ENCODE data around the gene PPDPF.
A peak's percentile ranks its signal among the peaks of the same experiment; 100 is the strongest.

The PPDPF gene

GRCh38 chr20:63519668-63520503 lies 679 bp upstream of the PPDPF start:
- H3K27ac Mint-ChIP-seq: no peak overlapping the region
- H3K36me3 Mint-ChIP-seq: peaks cover 2% of the 10 kb centered on the region
- H3K27me3 Mint-ChIP-seq: no peaks in the 10 kb centered on the region
- peaks cover 14% of the 10 kb centered on the region for H3K4me1 Mint-ChIP-seq (ENCODE audit: low read depth)
- no peaks in the 10 kb centered on the region for H3K9me3 Mint-ChIP-seq (ENCODE audit: low read depth)
- H3K4me3 Mint-ChIP-seq: peak overlapping the region; percentile 69

DNA sequence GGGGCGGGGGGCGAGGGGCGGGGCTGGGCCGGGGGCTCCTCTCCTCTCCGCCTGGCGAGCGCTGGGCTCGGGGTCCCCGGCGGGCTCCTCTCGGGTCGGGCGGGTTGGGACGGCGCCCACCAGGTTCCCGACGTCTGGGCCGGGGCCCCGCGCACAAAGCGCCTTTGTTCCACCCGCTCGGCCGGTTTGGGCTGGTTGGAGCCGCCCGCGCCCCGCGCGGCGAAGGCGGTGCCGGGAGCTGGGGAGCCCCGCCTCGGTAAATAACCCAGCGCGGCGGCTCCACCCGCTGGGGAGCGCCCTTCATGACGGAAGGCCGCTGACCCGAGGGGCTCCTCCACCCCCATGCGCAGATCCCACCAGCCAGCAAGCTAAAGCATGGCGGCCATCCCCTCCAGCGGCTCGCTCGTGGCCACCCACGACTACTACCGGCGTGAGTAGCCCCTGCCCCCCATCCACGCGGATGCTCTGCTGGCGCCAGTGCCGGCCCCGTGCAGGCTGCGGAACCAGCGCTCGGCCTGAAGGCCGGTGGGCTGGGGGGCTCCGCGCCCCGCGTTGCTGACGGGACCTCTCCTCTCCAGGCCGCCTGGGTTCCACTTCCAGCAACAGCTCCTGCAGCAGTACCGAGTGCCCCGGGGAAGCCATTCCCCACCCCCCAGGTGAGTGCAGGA lies 503 bp downstream of the PPDPF start:
- Mint-ChIP-seq H3K27ac (no peak overlapping the region), H3K4me3 (peak overlapping the region; percentile 84), H3K36me3 (peaks cover 2% of the 10 kb centered on the region), H3K4me1 (ENCODE audit: low read depth) (peaks cover 14% of the 10 kb centered on the region), H3K27me3 (no peaks in the 10 kb centered on the region), H3K9me3 (ENCODE audit: low read depth) (no peaks in the 10 kb centered on the region)

DNA sequence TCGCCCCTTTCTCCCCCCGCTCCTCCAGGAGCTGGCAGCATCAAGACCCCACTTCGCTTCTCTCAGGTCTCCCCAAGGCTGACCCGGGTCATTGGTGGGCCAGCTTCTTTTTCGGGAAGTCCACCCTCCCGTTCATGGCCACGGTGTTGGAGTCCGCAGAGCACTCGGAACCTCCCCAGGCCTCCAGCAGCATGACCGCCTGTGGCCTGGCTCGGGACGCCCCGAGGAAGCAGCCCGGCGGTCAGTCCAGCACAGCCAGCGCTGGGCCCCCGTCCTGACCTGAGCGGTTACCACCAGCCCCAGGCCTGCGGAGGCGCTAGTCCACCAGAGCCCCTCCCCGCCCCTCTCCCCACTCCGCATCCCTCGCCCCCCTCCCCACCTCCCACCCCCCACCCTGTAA lies 1.0 kb downstream of the PPDPF start:
- H3K27ac Mint-ChIP-seq: no peak overlapping the region

DNA sequence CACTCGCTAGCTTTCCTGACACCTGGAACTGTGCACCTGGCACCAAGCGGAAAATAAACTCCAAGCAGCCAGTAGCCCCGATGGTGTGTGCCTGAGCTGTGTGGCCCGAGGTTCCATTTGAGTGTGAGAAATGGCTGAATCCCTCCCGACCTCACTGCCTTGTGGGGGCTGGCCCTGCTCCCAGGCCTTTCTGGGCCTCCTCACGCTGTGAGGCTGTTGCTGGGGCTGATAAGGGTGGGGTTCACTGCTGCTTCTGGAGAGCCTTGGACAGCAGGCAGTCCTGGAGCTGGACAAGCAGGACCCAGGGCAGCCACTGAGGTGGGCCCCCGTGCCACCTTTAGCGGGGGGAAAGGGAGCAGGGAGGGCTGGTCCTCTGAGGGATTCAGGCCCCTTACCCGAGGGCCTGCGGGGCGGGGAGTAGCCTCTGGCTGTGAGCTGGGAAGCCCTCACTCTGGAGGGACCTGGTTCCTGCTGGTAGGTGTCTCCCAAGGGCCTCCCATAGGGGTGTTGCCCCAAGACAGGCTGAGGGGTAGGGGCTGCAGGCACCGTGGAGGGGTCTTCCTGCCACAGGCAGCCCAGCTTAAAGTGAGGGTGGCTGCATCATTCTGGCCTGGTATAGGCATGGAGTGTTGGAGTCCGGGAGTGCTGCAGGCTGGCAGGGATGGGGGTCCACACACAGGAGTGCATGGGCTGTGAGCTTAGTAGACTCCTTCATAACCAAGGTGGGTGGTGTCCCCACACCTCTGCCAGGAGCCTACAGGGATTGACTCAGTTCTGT lies 1.7 kb downstream of the PPDPF start:
- Mint-ChIP-seq H3K4me1 (ENCODE audit: low read depth) (peaks cover 14% of the 10 kb centered on the region), H3K4me3 (peak overlapping the region; percentile 69), H3K27me3 (no peaks in the 10 kb centered on the region), H3K36me3 (peaks cover 2% of the 10 kb centered on the region), H3K27ac (peak overlapping the region; percentile 72), H3K9me3 (ENCODE audit: low read depth) (no peaks in the 10 kb centered on the region)

More for the DNA sequence above, 1.0 kb downstream of the PPDPF start:
- Mint-ChIP-seq H3K27me3 (no peaks in the 10 kb centered on the region), H3K4me1 (ENCODE audit: low read depth) (peaks cover 14% of the 10 kb centered on the region), H3K9me3 (ENCODE audit: low read depth) (no peaks in the 10 kb centered on the region), H3K4me3 (peak overlapping the region; percentile 84), H3K36me3 (peaks cover 2% of the 10 kb centered on the region)

- Mint-ChIP-seq H3K27ac (no peak overlapping the region), H3K4me1 (ENCODE audit: low read depth) (peaks cover 15% of the 10 kb centered on the region), H3K4me3 (peak overlapping the region; percentile 20)
These were observed 2.5 kb downstream of the PPDPF start for GRCh38 chr20:63522981-63523611.

GRCh38 chr20:63525185-63525584 lies 4.6 kb downstream of the PPDPF start:
- Mint-ChIP-seq H3K36me3 (peaks cover 2% of the 10 kb centered on the region), H3K27me3 (no peaks in the 10 kb centered on the region), H3K9me3 (ENCODE audit: low read depth) (no peaks in the 10 kb centered on the region), H3K4me1 (ENCODE audit: low read depth) (peaks cover 13% of the 10 kb centered on the region), H3K4me3 (no peak overlapping the region), H3K27ac (no peak overlapping the region)

More at GRCh38 chr20:63522981-63523611, 2.5 kb downstream of the PPDPF start:
- Mint-ChIP-seq H3K9me3 (ENCODE audit: low read depth) (no peaks in the 10 kb centered on the region), H3K27me3 (no peaks in the 10 kb centered on the region), H3K36me3 (peaks cover 2% of the 10 kb centered on the region)

- Mint-ChIP-seq H3K27ac (no peak overlapping the region), H3K4me1 (ENCODE audit: low read depth) (peaks cover 13% of the 10 kb centered on the region), H3K36me3 (peaks cover 2% of the 10 kb centered on the region), H3K27me3 (no peaks in the 10 kb centered on the region), H3K9me3 (ENCODE audit: low read depth) (no peaks in the 10 kb centered on the region), H3K4me3 (no peak overlapping the region)
These were observed 5.4 kb downstream of the PPDPF start for GRCh38 chr20:63525971-63526370.

DNA sequence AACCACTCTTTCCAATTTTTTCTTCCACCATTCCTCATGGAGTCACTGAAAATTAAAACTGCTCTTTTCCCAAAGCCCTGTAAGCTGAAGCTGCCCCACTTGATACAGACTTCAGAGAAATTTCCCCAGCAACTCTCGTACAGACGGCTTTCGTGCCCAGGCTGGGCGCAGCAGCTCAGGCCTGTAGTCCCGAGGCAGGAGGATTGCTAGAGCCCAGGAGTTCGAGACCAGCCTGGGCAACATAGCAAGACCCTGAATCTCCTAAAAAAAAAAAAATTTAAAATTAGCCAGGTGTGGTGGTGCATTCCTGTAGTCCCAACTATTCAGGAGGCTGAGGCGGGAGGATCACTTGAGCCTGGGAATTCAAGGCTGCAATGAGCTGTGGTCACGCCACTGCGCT lies 6.6 kb downstream of the PPDPF start:
- no peaks in the 10 kb centered on the region for H3K27me3 Mint-ChIP-seq
- peaks cover 11% of the 10 kb centered on the region for H3K4me1 Mint-ChIP-seq (ENCODE audit: low read depth)
- H3K36me3 Mint-ChIP-seq: peaks cover 2% of the 10 kb centered on the region
- no peaks in the 10 kb centered on the region for H3K9me3 Mint-ChIP-seq (ENCODE audit: low read depth)
- H3K4me3 Mint-ChIP-seq: no peak overlapping the region
- no peak overlapping the region for H3K27ac Mint-ChIP-seq

- Mint-ChIP-seq H3K9me3 (ENCODE audit: low read depth) (no peaks in the 10 kb centered on the region), H3K36me3 (no peaks in the 10 kb centered on the region), H3K4me3 (no peak overlapping the region), H3K27ac (no peak overlapping the region), H3K4me1 (ENCODE audit: low read depth) (peaks cover 4% of the 10 kb centered on the region), H3K27me3 (no peaks in the 10 kb centered on the region)
These were observed 8.8 kb downstream of the PPDPF start for GRCh38 chr20:63529180-63529860.

GRCh38 chr20:63529861-63530787 lies 9.6 kb downstream of the PPDPF start:
- no peak overlapping the region for H3K4me3 Mint-ChIP-seq

GRCh38 chr20:63530788-63531160 lies 10.2 kb downstream of the PPDPF start:
- Mint-ChIP-seq H3K4me1 (ENCODE audit: low read depth) (peaks cover 1% of the 10 kb centered on the region), H3K4me3 (no peak overlapping the region), H3K36me3 (no peaks in the 10 kb centered on the region), H3K27ac (no peak overlapping the region), H3K27me3 (no peaks in the 10 kb centered on the region), H3K9me3 (ENCODE audit: low read depth) (no peaks in the 10 kb centered on the region)

More at GRCh38 chr20:63529861-63530787, 9.6 kb downstream of the PPDPF start:
- Mint-ChIP-seq H3K27me3 (no peaks in the 10 kb centered on the region), H3K36me3 (no peaks in the 10 kb centered on the region), H3K4me1 (ENCODE audit: low read depth) (peaks cover 1% of the 10 kb centered on the region), H3K9me3 (ENCODE audit: low read depth) (no peaks in the 10 kb centered on the region), H3K27ac (no peak overlapping the region)

DNA sequence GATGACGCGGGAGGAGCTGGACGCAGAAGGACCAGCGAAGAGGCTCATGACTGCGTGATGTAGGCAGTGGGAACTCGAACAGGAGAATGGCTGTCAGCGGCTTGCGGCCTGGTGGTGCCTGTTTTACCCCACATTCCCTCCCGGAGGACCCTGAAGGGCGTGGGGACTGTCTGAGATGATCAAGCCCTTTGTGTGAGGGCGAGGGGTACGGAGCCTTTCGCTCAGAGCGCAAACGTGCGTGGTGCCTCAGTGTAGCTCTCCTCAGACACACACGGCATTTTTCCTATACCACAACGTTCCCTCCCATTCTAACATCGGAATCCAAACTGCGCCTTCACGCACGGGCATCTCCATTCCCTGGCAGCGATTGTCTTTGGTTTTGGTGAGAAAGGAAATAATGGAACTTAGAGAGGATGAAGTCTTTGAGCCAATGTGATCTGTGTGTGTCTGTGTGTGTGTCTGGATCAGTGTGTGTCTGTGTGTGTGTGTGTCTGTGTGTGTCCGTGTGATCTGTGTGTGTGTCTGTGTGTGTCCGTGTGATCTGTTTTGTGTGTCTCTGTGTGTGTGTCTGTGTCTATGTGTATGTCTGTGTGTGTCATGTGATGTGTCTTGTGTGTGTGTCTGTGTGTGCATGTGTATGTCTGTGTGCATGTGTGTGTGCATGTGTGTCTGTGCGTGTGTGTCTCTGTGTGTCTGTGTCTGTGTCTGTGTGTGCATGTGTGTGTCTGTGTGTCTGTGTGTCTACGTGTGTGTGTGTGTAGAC lies 11.3 kb downstream of the PPDPF start:
- H3K4me3 Mint-ChIP-seq: no peak overlapping the region
- no peaks in the 10 kb centered on the region for H3K27me3 Mint-ChIP-seq
- peaks cover 3% of the 10 kb centered on the region for H3K4me1 Mint-ChIP-seq (ENCODE audit: low read depth)
- no peaks in the 10 kb centered on the region for H3K36me3 Mint-ChIP-seq
- no peaks in the 10 kb centered on the region for H3K9me3 Mint-ChIP-seq (ENCODE audit: low read depth)
- no peak overlapping the region for H3K27ac Mint-ChIP-seq

DNA sequence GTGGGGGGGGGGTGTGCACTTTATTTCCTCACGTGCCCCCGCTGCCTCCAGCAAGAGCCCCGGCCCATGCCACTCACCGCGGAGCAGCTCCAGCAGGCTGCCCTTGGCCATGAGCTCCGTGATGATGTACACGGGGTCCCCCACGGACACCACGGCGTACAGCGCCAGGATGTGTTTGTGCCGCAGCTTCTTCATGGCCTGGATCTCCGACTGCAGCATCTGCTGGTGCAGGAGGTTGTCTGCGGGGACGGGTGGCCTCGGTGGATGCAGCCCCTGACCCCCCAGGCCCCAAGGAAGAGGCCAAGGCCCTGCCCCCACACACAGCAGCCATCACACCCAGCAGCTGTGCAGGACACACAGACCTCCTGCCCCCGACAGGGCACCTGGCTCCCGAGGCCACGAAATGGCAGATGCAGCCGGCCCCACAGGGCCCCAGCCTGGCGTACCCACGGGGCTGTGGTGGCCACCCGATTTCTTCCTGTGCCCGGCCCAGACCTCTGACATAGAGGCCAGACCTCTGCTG lies 11.9 kb downstream of the PPDPF start:
- Mint-ChIP-seq H3K36me3 (no peaks in the 10 kb centered on the region), H3K27me3 (no peaks in the 10 kb centered on the region), H3K27ac (no peak overlapping the region), H3K9me3 (ENCODE audit: low read depth) (no peaks in the 10 kb centered on the region), H3K4me3 (no peak overlapping the region), H3K4me1 (ENCODE audit: low read depth) (peaks cover 3% of the 10 kb centered on the region)

All from activated naive CD8-positive, alpha-beta T cell (primary cell).